Spleen (tissue), 11 donors: Measurements from ENCODE around the gene CHMP3. TPM values are rescaled to one million over a fixed set of nuclear protein-coding genes. Genes with fewer than 3 reads are reported as not detected.

Source experiments
- DNase-seq: peaks from one replicate; pipeline ENCODE4 v3.0.0-alpha.2; 2020
- H3K27ac ChIP-seq, 8 donors: fragments of 200-600 bp; sonication (generic) in 7 of 8; 1 replicate in 4 of 8; 2 replicates in 4 of 8; pipeline versions ENCODE4 v1.5.0 to v1.8.0; 2016 to 2021; ENCODE audit warnings: inconsistent platforms in 4 of 8, mild to moderate bottlenecking in 4 of 8, moderate library complexity in 1 of 8
- H3K27me3 ChIP-seq, 7 donors: fragments of 200-600 bp; sonication (generic) in 6 of 7; replicated peaks in 1 of 7; 1 replicate in 4 of 7; 2 replicates in 3 of 7; pipeline versions ENCODE4 v1.5.0 to v1.8.0; 2016 to 2021; ENCODE audit warnings: inconsistent platforms in 3 of 7, mild to moderate bottlenecking in 1 of 7
- H3K36me3 ChIP-seq, 6 donors: fragments of 200-600 bp; sonication (generic) in 5 of 6; 1 replicate in 4 of 6; 2 replicates in 2 of 6; pipeline versions ENCODE4 v1.5.0 to v1.8.0; 2016 to 2021; ENCODE audit warnings: inconsistent platforms in 2 of 6
- H3K4me1 ChIP-seq, 6 donors: fragments of 200-600 bp; sonication (generic) in 5 of 6; 1 replicate in 3 of 6; 2 replicates in 3 of 6; pipeline versions ENCODE4 v1.5.0 to v1.8.0; 2016 to 2021; ENCODE audit warnings: inconsistent platforms in 3 of 6
- H3K4me3 ChIP-seq, 8 donors: fragments of 200-600 bp; sonication (generic) in 7 of 8; 1 replicate in 4 of 8; 2 replicates in 4 of 8; pipeline versions ENCODE4 v1.5.0 to v1.8.0; 2016 to 2021; ENCODE audit warnings: inconsistent platforms in 4 of 8, mild to moderate bottlenecking in 4 of 8, moderate library complexity in 2 of 8
- H3K9me3 ChIP-seq, 8 donors: fragments of 200-600 bp; sonication (generic) in 7 of 8; 1 replicate in 4 of 8; 2 replicates in 4 of 8; pipeline versions ENCODE4 v1.5.0 to v1.8.0; 2016 to 2021; ENCODE audit warnings: inconsistent platforms in 4 of 8
- POLR2A ChIP-seq, 3 donors: fragments of 450-650 bp; IDR thresholded peaks; one replicate each; pipeline ENCODE4 v1.5.1; 2017; ENCODE audit warnings: antibody characterized with exemption in 3 of 3, mild to moderate bottlenecking in 1 of 3
- POLR2AphosphoS5 ChIP-seq, 3 donors: sonication (generic); formaldehyde crosslinking; IDR thresholded peaks; one replicate each; pipeline ENCODE4 v1.5.1; 2017; ENCODE audit warnings: antibody characterized with exemption in 3 of 3
- whole genome bisulfite sequencing, 5 donors: extraction: QIAGEN DNeasy Blood & Tissue Kit in 3 of 5; methylation state at CpG; one replicate each; pipeline versions ENCODE4 v1.1.5 to v1.1.7; 2013 to 2018; 5-methylcytosine and 5-hydroxymethylcytosine counted together
- intact Hi-C: fragments of 100-400 bp; cut with DNase I; formaldehyde crosslinking; loops from one replicate; pipeline ENCODE4 v1.15.0; 2023; ENCODE audit warnings: low total_unique reads
- polyA plus RNA-seq, 3 donors: library from polyadenylated mRNA; stranded (reverse); fragments of 200-250 nt; gene quantifications; one replicate each; pipeline ENCODE4 v1.2.1, GENCODE V29; 2013
- total RNA-seq, 7 donors: library from RNA; depleted of rRNA in 3 of 7; stranded (reverse); fragments of >200 nt in 3 of 7; fragmentation: NEBNext Ultra II Directional in 4 of 7; extraction: Animal tissue kit (Norgen Biotek cat#: 25700) in 4 of 7; gene quantifications; one replicate each; pipeline versions ENCODE4 v1.1.0 to v1.2.1, GENCODE V29; 2016 to 2021
- TF ChIP-seq, protein P1 (sequence below), 11 experiments: fragments of 200-600 bp in 7 of 11; fragments of 450-650 bp in 4 of 11; sonication (generic) in 4 of 11; IDR thresholded peaks in 8 of 11; conservative IDR thresholded peaks in 3 of 11; 1 replicate in 7 of 11; 2 replicates in 4 of 11; pipeline versions ENCODE4 v1.4.0 to v1.8.0; 2016 to 2021; ENCODE audit warnings: antibody characterized with exemption in 11 of 11, inconsistent platforms in 4 of 11, mild to moderate bottlenecking in 1 of 11
- donor health status: healthy with polysubstance abuse.
- donor health status: DM: no; HTN: no; CAD: no; lungs with moderate emphysema.
- donor health status: DM: no; HTN: no; CAD: no.
- donor health status: Bipolar disorder and iron deficiency.
- donor health status: healthy.
- donor health status: DM: no; HTN: no; CAD: no.
- donor health status: DM: yes; HTN: yes; CAD: no.

CHMP3 gene
- total and polyA plus RNA-seq, 10 donors = 33.6 to 125 (median 79.3) TPM

DNA sequence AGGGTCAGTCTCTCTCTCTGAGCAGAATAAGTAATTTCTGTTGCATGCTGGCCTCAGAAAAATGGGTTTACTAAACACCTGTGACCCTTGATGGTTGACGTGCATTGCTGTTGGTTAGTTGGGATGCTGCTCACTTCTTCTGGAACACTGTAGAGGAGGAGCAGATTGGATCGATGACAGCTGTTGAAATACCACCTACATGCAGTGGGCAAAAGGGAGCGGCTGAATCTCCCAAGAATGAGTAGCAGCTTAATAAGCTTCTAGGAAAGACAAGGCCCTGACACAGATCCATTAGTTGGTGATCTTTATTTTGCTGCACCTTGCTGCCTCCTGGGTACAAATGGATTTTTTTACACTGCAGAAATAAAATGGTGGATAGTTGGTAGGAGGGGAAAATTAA, 78.9 kb downstream of the CHMP3 start:
- intact Hi-C loops = no loop called here
- no peak for TF ChIP-seq POLR2AphosphoS5 (IDR thresholded peaks at IDR 0.05)
- TF ChIP-seq, protein P1, sequence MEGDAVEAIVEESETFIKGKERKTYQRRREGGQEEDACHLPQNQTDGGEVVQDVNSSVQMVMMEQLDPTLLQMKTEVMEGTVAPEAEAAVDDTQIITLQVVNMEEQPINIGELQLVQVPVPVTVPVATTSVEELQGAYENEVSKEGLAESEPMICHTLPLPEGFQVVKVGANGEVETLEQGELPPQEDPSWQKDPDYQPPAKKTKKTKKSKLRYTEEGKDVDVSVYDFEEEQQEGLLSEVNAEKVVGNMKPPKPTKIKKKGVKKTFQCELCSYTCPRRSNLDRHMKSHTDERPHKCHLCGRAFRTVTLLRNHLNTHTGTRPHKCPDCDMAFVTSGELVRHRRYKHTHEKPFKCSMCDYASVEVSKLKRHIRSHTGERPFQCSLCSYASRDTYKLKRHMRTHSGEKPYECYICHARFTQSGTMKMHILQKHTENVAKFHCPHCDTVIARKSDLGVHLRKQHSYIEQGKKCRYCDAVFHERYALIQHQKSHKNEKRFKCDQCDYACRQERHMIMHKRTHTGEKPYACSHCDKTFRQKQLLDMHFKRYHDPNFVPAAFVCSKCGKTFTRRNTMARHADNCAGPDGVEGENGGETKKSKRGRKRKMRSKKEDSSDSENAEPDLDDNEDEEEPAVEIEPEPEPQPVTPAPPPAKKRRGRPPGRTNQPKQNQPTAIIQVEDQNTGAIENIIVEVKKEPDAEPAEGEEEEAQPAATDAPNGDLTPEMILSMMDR (IDR thresholded peaks at IDR 0.05 in 8 of 11, conservative IDR thresholded peaks at IDR 0.05 in 3 of 11) = no peak
- TF ChIP-seq POLR2A (IDR thresholded peaks at IDR 0.05) = no peak

DNA sequence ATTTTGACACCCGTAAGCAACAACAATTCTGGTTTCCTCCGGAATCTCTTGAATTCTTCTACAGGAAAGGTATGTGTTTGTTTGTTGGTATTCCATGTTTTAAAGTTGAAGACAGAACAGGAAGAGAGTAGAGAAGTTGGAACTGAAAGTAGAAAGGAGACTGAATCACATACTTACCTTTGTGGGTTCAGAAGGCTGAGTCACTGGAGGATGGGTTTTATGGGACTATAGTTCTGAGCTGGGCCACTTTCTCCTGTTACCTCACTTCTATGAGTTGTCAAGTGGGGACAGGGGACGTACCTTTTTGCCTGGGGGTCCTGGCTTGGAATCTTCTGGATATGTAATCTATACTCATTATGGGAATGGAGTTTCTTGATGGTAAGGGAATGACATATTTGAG, 81.2 kb downstream of the CHMP3 start:
- no peak overlapping the region for H3K4me3 ChIP-seq
- WGBS, 5 donors = 85 to 97% (median 92%) methylated on average over 3 of the region's 3 CpGs
- H3K36me3 ChIP-seq = peaks cover 2 to 100% (median 98%) of the 10 kb centered on the region in 6 donors
- no peak for DNase-seq
- TF ChIP-seq POLR2AphosphoS5 (IDR thresholded peaks at IDR 0.05) (no peak), POLR2A (IDR thresholded peaks at IDR 0.05) (no peak)
- TF ChIP-seq, protein P1 (IDR thresholded peaks at IDR 0.05 in 8 of 11, conservative IDR thresholded peaks at IDR 0.05 in 3 of 11) = no peak
- H3K27ac ChIP-seq = no peak overlapping the region
- no peaks in the 10 kb centered on the region for H3K4me1 ChIP-seq
- intact Hi-C loops = no loop called here
- H3K27me3 ChIP-seq = no peaks in the 10 kb centered on the region
- no peaks in the 10 kb centered on the region for H3K9me3 ChIP-seq

More for the DNA sequence above, 78.9 kb downstream of the CHMP3 start:
- WGBS, 5 donors = 93 to 99% (median 98%) methylated on average over 3 of the region's 3 CpGs
- peaks cover 2 to 100% (median 94%) of the 10 kb centered on the region in 6 donors for H3K36me3 ChIP-seq
- H3K27me3 ChIP-seq = no peaks in the 10 kb centered on the region
- no peaks in the 10 kb centered on the region for H3K4me1 ChIP-seq
- no peaks in the 10 kb centered on the region for H3K9me3 ChIP-seq
- DNase-seq = no peak
- no peak overlapping the region for H3K27ac ChIP-seq
- no peak overlapping the region for H3K4me3 ChIP-seq

DNA sequence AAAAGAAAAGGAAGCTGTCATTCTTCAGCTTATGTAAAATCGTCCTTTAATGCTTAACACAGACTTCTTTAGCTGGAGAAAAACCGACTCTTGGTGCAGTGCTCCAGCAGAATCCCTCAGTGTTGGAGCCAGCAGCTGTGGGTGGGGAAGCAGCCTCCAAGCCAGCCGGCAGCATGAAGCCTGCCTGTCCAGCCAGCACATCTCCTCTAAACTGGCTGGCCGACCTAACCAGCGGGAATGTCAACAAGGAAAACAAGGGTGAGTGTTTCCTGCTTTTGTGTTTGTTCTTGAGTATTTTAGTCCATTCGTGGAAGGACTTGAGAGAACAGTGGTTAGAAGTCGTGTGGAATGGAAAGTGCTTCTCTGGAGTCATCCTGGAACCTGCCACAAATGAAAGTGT, 83.1 kb downstream of the CHMP3 start:
- WGBS, 5 donors = 70 to 87% (median 77%) methylated on average over 7 of the region's 7 CpGs
- Histone ChIP-seq H3K27ac (no peak overlapping the region), H3K9me3 (no peaks in the 10 kb centered on the region), H3K36me3 (peaks cover 2 to 100% (median 96%) of the 10 kb centered on the region in 6 donors), H3K4me1 (no peaks in the 10 kb centered on the region), H3K4me3 (no peak overlapping the region), H3K27me3 (no peaks in the 10 kb centered on the region)
- intact Hi-C loops = no loop called here
- no peak for DNase-seq
- TF ChIP-seq POLR2A (IDR thresholded peaks at IDR 0.05) (no peak), POLR2AphosphoS5 (IDR thresholded peaks at IDR 0.05) (peak in 1 of 3 donors; percentile 21)
- TF ChIP-seq, protein P1 (IDR thresholded peaks at IDR 0.05 in 8 of 11, conservative IDR thresholded peaks at IDR 0.05 in 3 of 11) = no peak

DNA sequence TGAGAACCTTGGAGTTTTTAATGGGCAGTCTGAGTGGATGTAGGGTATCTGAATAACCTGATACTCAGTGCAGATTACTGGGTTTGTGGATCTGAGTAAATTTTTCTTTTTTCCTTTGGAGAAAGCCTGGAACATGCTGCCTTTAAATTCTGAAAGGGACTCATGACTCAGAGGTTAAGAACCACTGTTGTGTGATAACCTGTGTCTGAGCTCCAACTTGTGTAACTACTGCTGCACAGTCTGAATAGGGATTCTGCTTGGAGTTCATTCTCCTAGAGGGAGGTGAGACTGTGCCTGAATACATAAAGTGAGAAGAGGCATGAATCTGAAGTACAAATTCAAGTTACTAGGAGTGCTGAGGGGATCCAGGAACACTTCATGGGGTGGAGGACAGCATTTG, 85.9 kb downstream of the CHMP3 start:
- Histone ChIP-seq H3K4me1 (peaks cover 0 to 12% (median 0%) of the 10 kb centered on the region in 6 donors), H3K4me3 (no peak overlapping the region), H3K27me3 (no peaks in the 10 kb centered on the region), H3K27ac (no peak overlapping the region), H3K36me3 (peaks cover 0 to 100% (median 91%) of the 10 kb centered on the region in 6 donors), H3K9me3 (no peaks in the 10 kb centered on the region)
- DNase-seq = no peak
- TF ChIP-seq, protein P1 (IDR thresholded peaks at IDR 0.05 in 8 of 11, conservative IDR thresholded peaks at IDR 0.05 in 3 of 11) = no peak
- TF ChIP-seq POLR2AphosphoS5 (IDR thresholded peaks at IDR 0.05) = no peak
- TF ChIP-seq POLR2A (IDR thresholded peaks at IDR 0.05) = no peak
- intact Hi-C loops = no loop called here
